HL-60 (cell line): Measurements from ENCODE around the gene RGS2.

Source experiments
- CTCF ChIP-seq: IDR thresholded peaks from one replicate; pipeline ENCODE4 v1.5.1; 2011; ENCODE audit warnings: low read length, control low read depth, inconsistent platforms; ENCODE audit not compliant: insufficient read depth
- GABPA ChIP-seq: IDR thresholded peaks from 2 replicates; pipeline ENCODE4 v1.6.1; 2012; ENCODE audit warnings: low read depth
- POLR2AphosphoS5 ChIP-seq: IDR thresholded peaks from 2 replicates; pipeline ENCODE4 v1.6.1; 2012; ENCODE audit warnings: low read depth
- REST ChIP-seq: IDR thresholded peaks from 2 replicates; pipeline ENCODE4 v1.6.1; 2012; ENCODE audit warnings: low read depth; ENCODE audit not compliant: insufficient replicate concordance

GRCh38 chr1:192849011-192849410, 40.2 kb downstream of the RGS2 start:
- TF ChIP-seq POLR2AphosphoS5 (no peak), CTCF (no peak), GABPA (no peak), REST (no peak)
